Small intestine (tissue), 7 donors: Measurements from ENCODE around the gene TTC38. TPM values are rescaled to one million over a fixed set of nuclear protein-coding genes. Genes with fewer than 3 reads are reported as not detected.
"Not testable (repeated sequence)": the region's sequence is repeated elsewhere in the genome, so short reads cannot be mapped to it uniquely, and the experiment has no call there.

Experiments used
- DNase-seq, 2 donors: peaks; one replicate each; pipeline versions ENCODE4 v3.0.0 to v3.0.0-alpha.2; 2013
- FAIRE-seq: peaks from 2 replicates; lab custom pipeline; 2012; peaks lifted over from hg19 to GRCh38; lab: Jason Lieb, UNC
- H3K27ac ChIP-seq, 3 donors: one replicate each; pipeline ENCODE4 v1.5.1; 2013; ENCODE audit warnings: low read length in 2 of 3, mild to moderate bottlenecking in 2 of 3, control low read depth in 1 of 3, inconsistent platforms in 1 of 3, low read depth in 1 of 3, moderate library complexity in 1 of 3
- H3K27me3 ChIP-seq, 3 donors: one replicate each; pipeline ENCODE4 v1.6.1; 2013; ENCODE audit warnings: low read length in 3 of 3, inconsistent platforms in 1 of 3; ENCODE audit not compliant: control insufficient read depth in 3 of 3, insufficient read depth in 3 of 3
- H3K36me3 ChIP-seq, 3 donors: one replicate each; pipeline ENCODE4 v1.6.1; 2013; ENCODE audit warnings: low read length in 3 of 3, inconsistent platforms in 1 of 3, low read depth in 1 of 3, mild to moderate bottlenecking in 1 of 3, moderate library complexity in 1 of 3; ENCODE audit not compliant: control insufficient read depth in 3 of 3, insufficient read depth in 2 of 3
- H3K4me1 ChIP-seq, 3 donors: one replicate each; pipeline ENCODE4 v1.6.1; 2013; ENCODE audit warnings: low read length in 2 of 3, inconsistent platforms in 1 of 3, low read depth in 1 of 3, mild to moderate bottlenecking in 1 of 3, moderate library complexity in 1 of 3; ENCODE audit not compliant: control insufficient read depth in 3 of 3, insufficient read depth in 2 of 3
- H3K4me3 ChIP-seq, 3 donors: one replicate each; pipeline ENCODE4 v1.5.1; 2013; ENCODE audit warnings: low read length in 3 of 3, control low read depth in 1 of 3, inconsistent platforms in 1 of 3, low read depth in 1 of 3, mild to moderate bottlenecking in 1 of 3, moderate library complexity in 1 of 3
- H3K9me3 ChIP-seq, 2 donors: one replicate each; pipeline ENCODE4 v1.6.1; 2013; ENCODE audit warnings: low read depth in 1 of 2, low read length in 1 of 2; ENCODE audit not compliant: control insufficient read depth in 2 of 2, insufficient read depth in 1 of 2
- WGBS, 3 donors: extraction: QIAGEN DNeasy Blood & Tissue Kit; methylation state at CpG; one replicate each; pipeline ENCODE4 v1.1.7; 2013; 5-methylcytosine and 5-hydroxymethylcytosine counted together
- polyA plus RNA-seq, 4 donors: library from polyadenylated mRNA; stranded (reverse) in 3 of 4; unstranded in 1 of 4; fragments of 200-250 nt in 3 of 4; fragments of 120-200 nt in 1 of 4; gene quantifications; one replicate each; pipeline versions ENCODE4 v1.2.1 to v1.2.3, GENCODE V29; 2013
- donor health status: healthy with polysubstance abuse.
- donor health status: control.
- donor health status: control.
- donor health status: Bipolar disorder and iron deficiency.
- donor health status: healthy.

Gene TTC38
- polyA plus RNA-seq, 4 donors, result 83.5 to 231 (median 166) TPM

DNA sequence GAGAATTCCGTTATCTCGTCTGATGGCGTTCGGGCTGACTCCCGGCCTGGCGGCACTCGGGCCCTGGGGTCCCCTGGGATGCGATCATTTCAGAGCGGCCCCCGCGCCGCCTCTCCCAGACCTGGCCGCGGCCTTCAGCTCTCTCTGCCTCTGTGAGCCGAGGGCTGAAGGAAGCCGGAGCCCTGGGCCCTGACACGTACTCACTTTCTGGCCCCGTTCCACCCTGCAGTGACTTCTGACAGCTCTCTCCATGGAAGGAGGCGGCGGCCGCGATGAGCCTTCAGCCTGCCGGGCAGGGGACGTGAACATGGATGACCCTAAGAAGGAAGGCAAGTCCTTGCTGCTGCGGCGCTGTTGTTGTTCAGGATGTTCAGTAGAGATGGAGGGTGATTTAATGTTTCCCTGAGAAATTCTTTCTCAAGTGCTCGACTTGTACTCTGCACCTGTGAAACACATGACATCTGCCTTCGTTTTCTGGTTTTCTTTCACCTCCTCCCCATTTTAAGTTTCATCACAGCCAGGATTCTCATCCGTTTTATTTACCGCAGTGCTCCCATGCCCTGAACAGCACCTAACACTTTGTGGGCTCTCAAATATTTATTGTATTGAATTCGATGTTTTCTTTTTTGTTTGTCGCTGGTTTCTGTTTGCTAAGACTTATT, 29.5 kb downstream of the TTC38 start:
- peaks cover 3 to 18% (median 4%) of the 10 kb centered on the region in 3 donors for H3K4me1 ChIP-seq
- FAIRE-seq (no peak), DNase-seq (peak; percentile 16 to 54)
- no peaks in the 10 kb centered on the region for H3K9me3 ChIP-seq
- peaks cover 4 to 38% (median 4%) of the 10 kb centered on the region in 3 donors for H3K36me3 ChIP-seq
- no peaks in the 10 kb centered on the region for H3K27me3 ChIP-seq
- no peak overlapping the region for H3K27ac ChIP-seq
- peak overlapping the region in 2 of 3 donors; percentile 56 to 73 for H3K4me3 ChIP-seq
- 1 to 4% (median 2%) methylated on average over 31 to 32 of the region's 32 CpGs for WGBS, 3 donors

DNA sequence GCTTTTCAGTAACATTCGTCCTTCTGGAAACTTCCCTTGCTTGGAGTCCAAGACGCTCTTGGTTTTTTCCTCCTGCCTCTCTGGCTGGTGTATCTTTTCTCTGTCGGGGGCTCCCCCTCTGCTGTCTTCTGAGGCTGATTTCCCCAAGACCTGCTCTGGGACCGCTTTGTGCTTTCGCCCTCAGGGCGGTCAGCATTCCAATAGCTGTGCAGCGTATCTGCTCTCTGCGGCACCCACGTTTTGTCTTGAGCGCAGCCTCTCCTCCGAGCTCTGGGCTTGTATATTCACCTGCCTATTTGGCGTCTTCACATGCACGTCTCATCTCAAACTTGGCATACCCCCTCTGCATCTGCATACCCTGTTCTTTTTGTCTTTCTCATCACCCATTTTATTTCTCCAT, 31.3 kb downstream of the TTC38 start:
- Histone ChIP-seq H3K4me1 (peaks cover 3 to 18% (median 4%) of the 10 kb centered on the region in 3 donors), H3K36me3 (peaks cover 0 to 23% (median 0%) of the 10 kb centered on the region in 3 donors), H3K27me3 (no peaks in the 10 kb centered on the region), H3K27ac (no peak overlapping the region), H3K9me3 (no peaks in the 10 kb centered on the region), H3K4me3 (no peak overlapping the region)
- no peak for DNase-seq
- 95 to 98% (median 97%) methylated on average over 13 of the region's 13 CpGs for WGBS, 3 donors
- no peak for FAIRE-seq

DNA sequence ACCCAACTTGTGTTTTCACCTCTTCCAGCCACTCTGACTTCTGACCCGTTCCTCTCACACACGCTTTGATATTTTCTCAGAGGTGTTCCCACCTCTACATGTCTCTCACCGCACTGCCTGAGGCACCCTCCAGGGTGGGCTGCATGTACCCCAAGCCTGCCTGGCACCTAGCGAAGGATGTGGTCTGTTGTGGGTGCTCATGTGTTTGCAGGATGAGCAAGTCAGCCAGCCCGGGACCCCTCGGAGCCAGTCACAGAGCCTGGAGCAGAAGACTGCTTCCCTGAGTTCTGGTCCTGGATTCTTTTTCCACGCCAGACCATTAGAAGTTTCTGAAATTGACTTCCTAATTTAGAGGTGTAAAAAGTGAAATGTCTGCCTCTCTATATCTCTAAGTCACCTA, 32.7 kb downstream of the TTC38 start:
- H3K27me3 ChIP-seq, result no peaks in the 10 kb centered on the region
- peaks cover 3 to 17% (median 4%) of the 10 kb centered on the region in 3 donors for H3K4me1 ChIP-seq
- FAIRE-seq (no peak), DNase-seq (no peak)
- no peaks in the 10 kb centered on the region for H3K9me3 ChIP-seq
- peaks cover 0 to 22% (median 0%) of the 10 kb centered on the region in 3 donors for H3K36me3 ChIP-seq
- 95 to 97% (median 97%) methylated on average over 7 of the region's 7 CpGs for WGBS, 3 donors
- H3K27ac ChIP-seq, result no peak overlapping the region
- no peak overlapping the region for H3K4me3 ChIP-seq

DNA sequence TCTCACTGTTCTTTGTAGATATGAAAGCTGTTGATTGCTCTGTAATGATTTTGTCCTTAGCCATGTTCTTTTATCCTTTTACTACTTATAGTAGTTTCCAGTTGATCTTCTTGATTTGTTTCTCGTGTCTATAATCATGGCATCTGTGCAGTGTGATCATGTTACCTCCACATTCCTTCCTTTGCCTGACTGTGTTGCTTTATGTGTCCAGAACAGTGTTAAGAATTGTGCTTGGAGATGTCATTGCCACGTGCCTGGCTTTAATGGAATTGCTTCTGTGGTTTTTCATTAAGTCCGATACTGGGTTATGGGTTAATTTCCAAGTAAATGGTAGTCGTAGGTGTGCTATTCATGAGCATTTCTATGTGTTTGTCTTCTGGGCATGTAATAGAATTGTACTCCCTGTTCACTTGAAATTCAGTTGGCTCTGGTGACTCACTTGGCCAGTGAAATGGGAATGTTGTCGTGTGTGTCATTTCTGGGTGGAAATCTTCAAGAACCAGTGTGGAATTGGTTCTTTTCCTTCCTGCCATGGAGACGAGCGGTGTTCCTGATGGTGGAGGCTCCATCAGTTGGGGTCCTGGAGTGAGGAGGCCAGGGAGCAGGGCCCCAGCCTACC, 35.6 kb downstream of the TTC38 start:
- peaks cover 0 to 24% (median 0%) of the 10 kb centered on the region in 3 donors for H3K36me3 ChIP-seq
- FAIRE-seq, result no peak

DNA sequence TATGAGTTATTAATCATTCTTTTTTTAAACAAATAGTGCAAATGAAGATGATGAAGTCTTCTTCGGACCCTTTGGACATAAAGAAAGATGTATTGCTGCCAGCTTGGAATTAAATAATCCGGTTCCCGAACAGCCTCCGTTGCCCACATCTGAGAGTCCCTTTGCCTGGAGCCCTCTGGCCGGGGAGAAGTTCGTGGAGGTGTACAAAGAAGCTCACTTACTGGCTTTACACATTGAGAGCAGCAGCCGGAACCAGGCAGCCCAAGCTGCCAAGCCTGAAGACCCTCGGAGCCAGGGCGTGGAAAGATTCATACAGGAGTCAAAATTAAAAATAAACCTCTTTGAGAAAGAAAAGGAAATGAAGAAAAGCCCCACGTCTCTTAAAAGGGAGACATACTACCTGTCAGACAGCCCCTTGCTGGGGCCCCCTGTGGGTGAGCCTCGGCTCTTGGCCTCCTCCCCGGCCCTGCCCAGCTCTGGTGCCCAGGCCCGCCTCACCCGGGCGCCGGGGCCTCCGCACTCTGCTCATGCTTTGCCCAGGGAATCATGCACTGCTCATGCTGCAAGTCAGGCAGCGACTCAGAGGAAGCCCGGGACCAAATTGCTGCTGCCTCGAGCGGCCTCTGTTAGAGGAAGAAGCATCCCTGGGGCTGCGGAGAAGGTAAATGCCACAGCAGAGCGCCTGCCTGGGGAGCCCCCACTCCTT, 40.6 kb downstream of the TTC38 start:
- WGBS, 3 donors, result 95 to 96% (median 95%) methylated on average over 21 to 23 of the region's 23 CpGs
- Histone ChIP-seq H3K27me3 (no peaks in the 10 kb centered on the region), H3K27ac (no peak overlapping the region), H3K36me3 (peaks cover 0 to 33% (median 0%) of the 10 kb centered on the region in 3 donors), H3K4me3 (no peak overlapping the region), H3K9me3 (no peaks in the 10 kb centered on the region), H3K4me1 (no peaks in the 10 kb centered on the region)
- no peak for FAIRE-seq
- no peak for DNase-seq

More for the DNA sequence above, 35.6 kb downstream of the TTC38 start:
- no peak for DNase-seq
- Histone ChIP-seq H3K4me3 (no peak overlapping the region), H3K4me1 (no peaks in the 10 kb centered on the region), H3K9me3 (no peaks in the 10 kb centered on the region), H3K27ac (no peak overlapping the region), H3K27me3 (no peaks in the 10 kb centered on the region)
- 90 to 94% (median 93%) methylated on average over 7 of the region's 7 CpGs for WGBS, 3 donors

DNA sequence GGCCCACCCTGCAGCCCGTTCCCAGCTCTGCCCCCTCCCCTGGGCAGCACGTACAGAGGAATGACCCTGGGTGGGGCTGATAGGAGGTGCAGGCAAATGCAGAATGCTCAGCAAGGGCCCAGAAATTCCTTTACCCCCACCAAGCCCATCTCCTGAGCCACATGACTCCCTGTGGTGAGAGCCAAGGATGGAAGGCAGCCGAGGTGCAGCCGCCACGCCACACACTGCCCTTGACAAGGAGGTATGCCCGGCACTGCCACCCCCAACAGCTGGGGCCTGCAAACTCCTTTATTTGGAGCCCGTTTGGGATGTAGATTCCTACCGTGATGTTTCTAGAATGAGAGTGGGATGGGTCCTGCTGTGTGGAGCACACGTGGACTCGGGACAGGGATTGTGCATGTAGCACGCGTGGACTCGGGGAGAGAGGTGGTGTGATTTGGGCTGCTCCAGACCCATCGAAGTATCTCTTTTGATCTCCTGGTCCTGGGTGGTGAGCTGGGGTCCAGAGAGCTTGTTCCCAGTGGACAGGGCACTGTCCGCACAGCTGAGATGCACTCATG, 41.8 kb downstream of the TTC38 start:
- Histone ChIP-seq H3K27me3 (no peaks in the 10 kb centered on the region), H3K36me3 (peaks cover 0 to 30% (median 0%) of the 10 kb centered on the region in 3 donors), H3K9me3 (no peaks in the 10 kb centered on the region), H3K27ac (no peak overlapping the region), H3K4me3 (no peak overlapping the region), H3K4me1 (no peaks in the 10 kb centered on the region)
- FAIRE-seq (no peak), DNase-seq (no peak)
- WGBS, 3 donors, result 93 to 96% (median 95%) methylated on average over 14 to 15 of the region's 15 CpGs

DNA sequence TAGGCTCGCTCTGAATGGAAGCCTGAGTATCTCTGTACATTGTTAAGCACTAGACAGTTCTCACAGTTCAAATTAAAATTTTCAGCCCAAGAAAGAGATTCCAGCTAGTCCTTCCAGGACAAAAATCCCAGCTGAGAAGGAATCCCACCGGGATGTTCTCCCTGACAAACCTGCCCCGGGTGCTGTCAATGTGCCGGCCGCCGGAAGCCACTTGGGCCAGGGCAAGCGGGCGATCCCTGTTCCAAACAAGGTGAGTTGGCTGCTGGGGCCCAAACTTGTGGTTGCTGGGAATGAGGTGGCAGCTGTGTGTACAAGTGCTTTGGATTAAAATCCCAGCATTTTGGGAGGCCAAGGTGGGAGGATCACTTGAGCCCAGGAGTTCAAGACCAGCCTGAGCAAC, 44.2 kb downstream of the TTC38 start:
- WGBS, 3 donors, result 97 to 99% (median 98%) methylated on average over 8 of the region's 8 CpGs
- no peak overlapping the region for H3K27ac ChIP-seq
- DNase-seq (no peak), FAIRE-seq (no peak)
- no peaks in the 10 kb centered on the region for H3K27me3 ChIP-seq
- no peaks in the 10 kb centered on the region for H3K9me3 ChIP-seq
- H3K4me3 ChIP-seq, result no peak overlapping the region
- peaks cover 0 to 29% (median 0%) of the 10 kb centered on the region in 3 donors for H3K36me3 ChIP-seq
- H3K4me1 ChIP-seq, result no peaks in the 10 kb centered on the region

DNA sequence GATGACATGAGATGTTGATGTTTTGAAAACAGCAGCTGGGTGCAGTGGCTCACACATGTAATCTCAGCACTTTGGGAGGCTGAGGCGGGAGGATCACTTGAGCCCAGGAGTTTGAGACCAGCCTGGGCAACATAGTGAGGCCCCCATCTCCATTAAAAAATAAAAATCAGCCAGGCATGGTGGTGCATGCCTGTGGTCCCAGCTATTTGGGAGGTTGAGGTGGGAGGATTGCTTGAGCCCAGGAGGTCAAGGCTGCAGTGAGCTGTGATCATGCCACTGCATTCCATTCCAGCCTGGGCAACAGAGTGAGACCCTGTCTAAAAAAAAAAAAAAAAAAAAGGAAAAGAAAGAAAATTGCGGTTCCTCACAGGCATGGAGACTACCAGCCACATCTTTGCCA, 45.0 kb downstream of the TTC38 start:
- not testable (repeated sequence) for H3K4me1 ChIP-seq, H3K27me3 ChIP-seq, DNase-seq, H3K9me3 ChIP-seq, H3K27ac ChIP-seq, FAIRE-seq, H3K4me3 ChIP-seq
- WGBS, 3 donors, result 92 to 99% (median 95%) methylated on average over 2 of the region's 2 CpGs
- peaks cover 0 to 34% (median 0%) of the 10 kb centered on the region in 3 donors for H3K36me3 ChIP-seq
